A172 (cell line): ENCODE measurements around the gene DPYSL4. TPM values are rescaled to one million over a fixed set of nuclear protein-coding genes. Genes with fewer than 3 reads are reported as not detected.

ENCODE experiments used
- DNase-seq: peaks from one replicate; pipeline ENCODE4 v3.0.0-alpha.2; 2015; ENCODE audit warnings: low spot score
- total RNA-seq: library from RNA; depleted of rRNA; stranded (reverse); fragments of >200 nt; shearing (Covaris generic); gene quantifications from 2 replicates; pipeline ENCODE4 v1.2.3, GENCODE V29; 2014

DPYSL4 gene
- total RNA-seq, 1 experiment from 2014 or later, result 18.4 TPM

DNA sequence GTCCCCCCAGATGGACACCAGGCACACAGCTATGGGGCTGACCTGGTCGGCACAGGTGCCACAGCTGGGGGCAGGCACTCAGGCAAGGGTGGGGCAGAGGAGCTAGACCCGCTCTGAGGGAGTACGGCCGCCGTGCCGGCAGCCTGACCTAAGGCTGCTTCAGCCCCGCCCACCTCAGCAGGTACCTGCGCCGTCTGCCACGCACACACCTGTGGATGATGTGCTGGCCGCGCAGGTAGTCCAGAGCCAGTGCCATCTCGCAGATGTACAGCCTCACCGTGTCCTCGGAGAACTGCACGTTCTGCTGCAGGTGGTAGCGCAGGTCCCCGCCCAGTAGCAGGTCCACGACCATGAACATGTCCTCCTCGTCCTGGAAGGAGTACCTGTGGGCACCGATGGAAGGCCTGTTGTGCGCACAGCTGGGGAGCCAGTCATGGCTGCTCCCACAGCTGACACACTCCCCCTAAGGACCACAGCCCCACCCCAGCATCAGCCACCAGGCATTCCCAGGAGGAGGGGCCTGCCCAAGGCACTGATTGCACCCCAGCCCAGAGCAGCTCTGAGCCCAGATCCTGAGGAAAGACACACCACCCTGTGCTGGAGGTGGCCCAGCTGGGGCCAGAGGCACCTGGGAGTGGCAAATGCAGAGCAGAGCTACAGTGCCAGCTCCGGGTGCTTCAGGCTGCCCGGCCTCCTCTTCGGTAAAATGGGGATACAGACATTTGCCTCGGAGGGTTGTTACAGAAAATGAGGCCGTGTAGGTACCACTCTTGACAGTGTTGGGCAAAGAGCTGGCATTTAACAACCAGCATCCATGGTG lies 40.0 kb downstream of the DPYSL4 start:
- no peak for DNase-seq

DNA sequence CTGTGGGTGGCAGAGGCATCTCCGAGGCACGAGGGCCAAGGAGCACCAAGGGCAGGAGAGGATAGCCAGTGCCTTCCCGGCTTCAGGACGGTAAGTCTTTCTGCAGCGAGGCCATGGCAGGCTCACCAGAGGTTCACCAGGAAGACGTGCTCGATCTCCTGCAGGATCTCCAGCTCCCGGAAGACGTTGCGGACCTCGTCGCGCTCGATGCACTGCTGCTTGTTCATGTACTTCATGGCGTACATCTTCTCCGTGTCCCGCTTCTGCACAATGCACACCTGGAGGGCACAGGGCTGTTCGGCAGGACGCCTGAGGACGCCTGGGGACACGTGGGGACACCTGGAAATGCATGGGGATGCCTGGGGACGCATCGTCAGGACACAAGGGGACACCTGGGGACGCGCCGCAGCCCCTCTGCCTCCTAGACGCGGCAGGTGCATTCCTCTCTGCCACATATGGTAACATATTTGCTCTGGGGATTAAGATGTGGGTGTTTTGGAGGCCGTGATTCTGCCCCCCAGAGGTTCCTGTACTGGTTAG lies 41.2 kb downstream of the DPYSL4 start:
- DNase-seq, result no peak

DNA sequence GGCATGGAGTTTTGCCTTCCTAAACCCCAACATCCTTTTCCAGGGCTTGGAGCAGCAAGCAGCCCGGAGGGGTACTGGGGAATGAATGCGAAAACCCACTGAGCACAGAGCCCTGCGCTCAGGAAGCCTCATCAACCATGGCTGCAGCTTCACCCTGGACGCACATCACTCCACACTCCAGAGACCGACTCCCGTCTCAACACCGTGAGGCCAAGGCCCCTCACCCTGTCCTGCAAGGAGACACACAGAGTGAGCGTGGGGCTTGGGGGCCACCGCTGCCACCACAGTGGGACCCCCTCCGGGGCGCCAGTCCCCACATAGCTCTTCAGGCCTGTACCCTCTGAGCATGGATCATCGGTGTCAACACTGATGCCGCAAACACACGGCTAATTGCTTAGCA lies 41.9 kb downstream of the DPYSL4 start:
- DNase-seq, result no peak

DNA sequence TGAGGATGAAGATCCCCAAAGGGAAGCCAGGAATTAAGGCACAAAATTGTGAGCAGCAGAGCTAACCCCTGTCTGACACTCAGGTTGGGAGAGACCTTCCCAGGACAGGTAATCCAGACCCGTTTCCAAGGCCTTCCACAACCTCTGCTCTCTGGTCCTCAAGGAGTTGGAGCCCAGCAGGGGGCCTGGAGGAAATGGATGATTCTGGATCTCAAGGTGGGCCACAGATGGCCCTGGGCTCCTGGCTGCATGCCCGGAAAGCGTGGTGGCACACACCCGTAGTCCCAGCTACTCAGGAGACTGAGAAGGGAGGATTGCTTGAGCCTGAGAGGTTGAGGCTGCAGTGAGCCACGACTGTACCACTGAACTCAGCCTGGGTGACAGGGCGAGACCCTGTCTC lies 42.3 kb downstream of the DPYSL4 start:
- DNase-seq, result no peak

DNA sequence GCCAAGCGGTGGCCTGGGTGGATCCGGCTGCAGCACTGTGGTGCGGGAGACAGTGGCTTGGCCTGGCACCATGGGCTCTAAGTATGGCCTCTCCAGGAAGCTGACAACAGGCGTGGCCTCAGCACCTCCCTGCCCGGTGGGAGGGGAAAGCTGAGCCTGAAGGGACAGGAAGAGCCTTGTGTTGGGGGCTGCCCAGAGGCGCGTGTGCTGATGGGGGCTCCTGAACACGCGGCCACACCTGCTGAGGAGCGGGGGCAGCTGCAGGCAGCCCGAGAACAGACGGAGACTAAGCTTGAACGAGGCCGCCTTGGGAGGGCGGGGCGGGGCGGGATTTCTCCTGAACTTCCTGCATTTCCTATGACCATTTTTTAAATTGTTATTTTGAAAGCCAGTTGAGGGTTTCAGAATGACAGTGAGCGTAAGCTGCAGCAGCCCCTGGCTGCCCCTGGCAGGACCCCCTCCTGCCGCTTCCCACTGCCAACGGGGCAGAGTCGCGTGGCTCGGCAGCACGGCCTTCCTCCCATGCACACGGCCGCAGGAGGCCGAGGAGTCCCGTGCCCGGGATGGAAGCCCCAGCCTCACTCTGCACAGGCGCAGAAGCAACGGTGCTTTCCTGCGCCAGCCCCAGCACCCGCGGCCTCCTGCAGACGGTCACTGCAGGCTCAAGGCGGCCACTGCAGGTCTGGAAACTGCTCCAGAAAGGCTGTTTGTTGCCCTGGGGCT lies 43.2 kb downstream of the DPYSL4 start:
- no peak for DNase-seq

DNA sequence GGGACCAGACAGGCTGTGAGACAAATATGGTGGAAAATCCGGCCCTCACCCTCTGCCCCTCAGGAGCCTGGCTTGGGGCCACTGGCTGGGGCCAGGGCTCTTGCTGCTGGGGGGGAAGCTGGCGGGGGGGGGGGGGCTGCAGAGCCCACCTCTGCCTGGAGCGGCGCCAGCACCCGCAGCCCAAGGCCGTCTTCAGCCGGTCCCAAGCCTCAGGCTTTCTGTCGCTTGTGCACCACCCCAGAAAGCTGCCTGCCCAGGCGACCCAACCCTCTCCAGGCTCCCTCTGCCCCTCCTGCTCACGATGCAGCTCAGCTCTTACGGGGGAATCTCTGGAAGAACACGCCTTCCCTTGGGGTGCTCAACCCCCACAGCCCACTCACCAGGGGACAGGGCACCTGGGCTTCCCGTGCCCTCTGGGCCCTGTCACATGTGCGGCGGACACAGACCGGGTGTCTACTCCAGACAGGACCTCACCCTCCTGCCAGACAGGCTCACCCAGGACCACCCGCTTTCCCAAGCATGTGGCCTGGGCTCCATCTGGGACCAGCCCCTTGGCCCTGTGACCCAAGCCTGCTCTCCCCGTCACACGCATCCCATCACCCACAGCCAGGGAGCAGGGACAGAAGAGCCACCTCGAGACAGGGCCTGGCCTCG lies 43.9 kb downstream of the DPYSL4 start:
- DNase-seq, result no peak

DNA sequence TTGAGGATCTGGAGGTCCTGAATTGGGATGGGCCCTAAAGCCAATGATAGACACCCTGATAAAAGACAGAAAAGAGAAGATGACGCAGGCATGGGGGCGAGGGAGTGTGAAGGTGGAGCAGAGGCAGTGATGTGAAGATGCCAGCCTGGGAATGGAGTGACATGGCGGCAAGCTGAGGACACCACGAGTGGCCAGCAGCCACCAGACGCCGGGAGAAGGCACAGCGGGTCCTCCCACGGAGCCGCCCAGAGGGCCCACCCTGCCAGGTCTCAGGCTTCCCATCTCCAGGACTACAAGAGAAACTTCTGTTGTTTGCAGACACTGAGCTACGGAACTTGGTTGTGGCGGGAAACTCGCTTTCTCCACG lies 44.9 kb downstream of the DPYSL4 start:
- no peak for DNase-seq

DNA sequence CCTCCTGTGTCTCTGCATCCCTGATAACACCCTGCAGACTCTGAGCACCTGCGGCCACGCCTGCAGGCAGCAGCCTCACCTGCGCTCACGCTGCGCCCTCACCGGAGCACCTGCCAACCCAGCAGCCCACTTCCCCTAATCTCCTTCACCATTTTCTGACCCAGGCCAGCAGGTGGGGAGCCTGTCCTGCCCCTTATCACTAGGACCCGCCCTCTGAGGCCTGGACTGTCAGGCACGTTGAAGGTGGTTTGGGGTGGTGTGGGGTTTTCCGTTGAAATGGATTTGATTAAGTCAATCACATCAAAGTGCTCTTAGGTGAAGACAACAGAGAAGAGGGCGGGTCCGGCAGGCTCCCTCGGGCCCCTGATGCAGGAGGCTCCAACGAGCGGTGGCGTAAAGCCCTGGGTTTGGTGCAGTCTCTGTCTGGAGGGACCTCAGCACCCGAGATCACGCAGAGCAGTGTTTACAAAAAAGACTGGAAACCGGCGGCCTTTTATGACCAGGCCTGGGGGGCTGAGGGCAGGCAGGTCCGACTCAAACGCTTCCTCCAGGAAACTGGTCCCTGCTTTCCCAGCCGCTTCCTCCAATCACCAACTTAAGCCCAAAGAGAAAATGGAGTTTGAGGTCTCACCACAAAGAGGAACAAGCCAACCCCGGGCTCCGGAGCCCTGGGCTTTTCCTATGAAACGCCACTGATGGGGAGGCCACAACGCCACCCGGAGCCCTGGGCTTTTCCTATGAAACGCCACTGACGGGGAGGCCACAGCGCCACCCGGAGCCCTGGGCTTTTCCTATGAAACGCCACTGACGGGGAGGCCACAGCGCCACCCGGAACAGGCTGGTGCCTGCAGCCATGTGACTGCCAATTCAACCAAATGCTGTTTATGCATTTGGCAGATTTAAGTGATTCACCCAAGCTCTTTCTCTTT lies 45.5 kb downstream of the DPYSL4 start:
- no peak for DNase-seq

DNA sequence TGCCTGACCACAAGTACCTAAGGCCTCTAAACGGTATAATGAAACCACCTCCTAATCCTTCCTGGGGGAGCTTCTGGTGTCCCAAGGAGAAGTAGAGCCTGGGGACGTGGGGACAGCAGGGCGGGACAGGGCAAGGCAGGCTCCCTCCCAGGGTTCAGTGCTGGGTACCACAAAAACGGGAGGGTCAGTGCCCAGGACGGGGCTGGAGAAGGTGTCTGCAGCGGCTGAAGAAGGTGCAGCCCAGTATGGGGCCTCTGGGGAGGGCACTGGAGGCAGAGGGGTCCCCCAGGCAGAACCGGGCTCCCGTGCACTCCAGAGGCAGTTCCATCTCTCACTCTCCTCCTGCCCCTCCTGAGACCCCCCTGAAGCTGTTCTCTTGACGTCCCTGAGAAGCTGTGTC lies 46.2 kb downstream of the DPYSL4 start:
- DNase-seq, result no peak

DNA sequence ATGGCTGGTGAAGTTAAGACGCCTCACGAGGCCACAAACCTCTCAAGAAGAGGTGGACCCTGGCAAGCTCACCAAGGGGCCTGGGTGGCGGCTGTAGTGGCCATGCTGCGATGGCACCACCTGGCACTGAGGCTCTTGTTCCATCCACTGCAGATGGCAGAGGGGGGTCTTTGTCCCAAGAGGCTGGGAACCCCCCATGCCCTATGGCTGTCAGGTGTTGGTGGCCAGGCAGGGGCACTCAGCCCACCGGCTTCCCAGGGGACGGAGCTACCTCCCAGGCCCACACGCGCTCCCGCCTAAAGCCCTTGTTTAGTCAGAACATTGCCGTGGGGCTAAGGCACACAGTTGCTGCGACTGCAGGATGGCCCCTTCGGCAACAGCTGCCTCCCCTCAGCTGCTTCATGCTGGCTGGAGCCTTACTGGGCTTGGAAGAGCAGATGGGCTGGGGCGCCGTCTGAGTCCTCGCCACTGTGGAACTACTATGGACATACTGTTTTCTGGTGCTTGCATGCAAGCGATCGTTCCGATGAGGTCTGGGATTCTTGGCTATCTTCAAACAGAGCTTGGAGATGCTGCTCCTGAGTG lies 46.8 kb downstream of the DPYSL4 start:
- no peak for DNase-seq

DNA sequence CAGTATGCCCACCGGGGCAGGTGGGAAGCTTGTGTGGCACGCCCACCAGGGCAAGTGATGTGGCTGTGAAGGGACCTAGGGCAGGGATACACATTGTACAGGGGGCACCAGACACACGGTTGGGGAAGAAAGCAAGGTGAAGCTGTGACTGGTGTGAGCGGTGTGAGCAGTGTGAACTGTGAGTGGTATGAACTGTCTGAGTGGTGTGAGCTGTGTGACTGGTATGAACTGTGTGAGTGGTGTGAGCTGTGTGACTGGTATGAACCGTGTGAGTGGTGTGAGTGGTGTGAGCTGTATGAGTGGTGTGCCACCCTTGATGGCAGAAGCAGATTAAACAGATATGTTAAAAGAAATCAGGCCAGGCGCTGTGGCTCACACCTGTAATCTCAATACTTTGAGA lies 48.1 kb downstream of the DPYSL4 start:
- DNase-seq, result no peak

DNA sequence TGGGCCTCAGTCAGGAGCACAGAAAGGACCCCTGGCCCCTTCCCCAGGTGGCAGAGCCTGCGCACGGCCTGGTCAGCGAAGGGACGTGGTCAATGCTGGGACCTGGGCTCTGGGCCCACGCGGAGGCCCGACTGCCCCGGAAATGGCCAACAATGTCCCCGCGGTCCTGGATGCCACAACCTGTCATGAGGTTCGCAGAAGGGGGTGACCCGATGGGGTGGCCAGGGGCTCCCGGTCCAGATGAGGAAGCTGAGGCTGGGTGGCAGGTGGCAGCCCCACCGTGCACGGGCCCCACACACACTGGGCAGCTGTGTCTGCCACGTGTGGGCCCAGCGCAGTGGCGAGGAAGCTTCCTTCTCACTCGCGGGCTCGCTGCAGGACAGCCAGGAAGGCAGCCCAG lies 49.4 kb downstream of the DPYSL4 start:
- no peak for DNase-seq

DNA sequence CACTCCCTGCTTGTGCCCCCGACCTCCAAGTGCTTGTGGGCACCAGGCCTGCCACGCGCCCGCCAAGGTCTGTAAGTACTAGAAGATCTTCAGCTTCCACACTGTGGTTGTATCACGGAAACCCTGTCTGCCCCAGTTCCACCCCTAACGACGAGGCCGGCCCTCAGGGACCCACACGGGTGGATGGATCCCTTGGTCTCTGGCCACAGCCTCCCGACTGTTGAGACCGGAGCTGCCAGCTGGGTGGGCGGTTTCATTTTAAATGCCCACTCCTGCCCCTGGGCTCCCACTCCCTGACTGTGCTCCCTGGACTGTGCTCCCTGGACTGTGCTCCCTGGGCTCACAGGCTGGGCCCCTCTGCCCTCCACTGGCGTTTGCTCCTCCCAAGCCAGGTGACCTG lies 50.1 kb downstream of the DPYSL4 start:
- no peak for DNase-seq

DNA sequence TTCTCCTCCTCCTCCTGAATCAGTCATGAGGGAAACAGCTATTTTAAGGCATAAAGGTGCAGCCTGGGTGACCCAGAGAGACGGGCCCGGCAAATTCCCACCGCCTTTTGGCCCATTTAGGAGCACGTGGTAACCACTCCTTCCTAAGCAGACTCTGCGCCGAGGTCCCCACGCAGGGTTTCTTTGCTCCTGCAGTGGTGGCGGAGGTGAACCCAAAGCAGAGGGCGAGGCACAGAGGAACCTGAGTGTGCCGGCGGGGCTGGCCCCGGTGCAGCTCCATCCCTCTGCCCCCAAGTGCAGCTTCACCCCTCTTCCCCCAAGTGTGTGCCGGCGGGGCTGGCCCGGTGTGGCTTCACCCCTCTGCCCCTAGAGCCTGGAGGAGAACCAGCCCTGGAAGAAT lies 50.6 kb downstream of the DPYSL4 start:
- no peak for DNase-seq

DNA sequence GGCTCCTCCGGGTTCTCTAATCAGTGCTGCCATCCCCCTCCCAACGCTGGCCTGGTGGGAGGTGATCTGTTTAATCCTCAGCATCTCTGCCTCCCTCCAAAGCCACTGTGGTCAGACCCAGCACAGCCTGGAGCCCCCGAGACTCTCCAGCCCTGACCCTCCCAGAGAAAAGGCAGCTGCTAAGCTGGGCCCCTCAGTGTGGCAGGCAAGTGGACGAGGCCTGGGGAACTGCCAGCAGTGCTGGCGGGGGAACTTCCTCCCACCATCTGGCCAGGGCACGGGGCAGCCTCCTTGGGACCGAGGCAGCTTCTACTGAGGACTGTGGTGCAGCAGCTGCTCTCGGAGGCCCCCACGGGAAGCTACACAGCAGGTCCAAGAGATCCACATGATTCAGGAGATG lies 51.1 kb downstream of the DPYSL4 start:
- DNase-seq, result no peak

DNA sequence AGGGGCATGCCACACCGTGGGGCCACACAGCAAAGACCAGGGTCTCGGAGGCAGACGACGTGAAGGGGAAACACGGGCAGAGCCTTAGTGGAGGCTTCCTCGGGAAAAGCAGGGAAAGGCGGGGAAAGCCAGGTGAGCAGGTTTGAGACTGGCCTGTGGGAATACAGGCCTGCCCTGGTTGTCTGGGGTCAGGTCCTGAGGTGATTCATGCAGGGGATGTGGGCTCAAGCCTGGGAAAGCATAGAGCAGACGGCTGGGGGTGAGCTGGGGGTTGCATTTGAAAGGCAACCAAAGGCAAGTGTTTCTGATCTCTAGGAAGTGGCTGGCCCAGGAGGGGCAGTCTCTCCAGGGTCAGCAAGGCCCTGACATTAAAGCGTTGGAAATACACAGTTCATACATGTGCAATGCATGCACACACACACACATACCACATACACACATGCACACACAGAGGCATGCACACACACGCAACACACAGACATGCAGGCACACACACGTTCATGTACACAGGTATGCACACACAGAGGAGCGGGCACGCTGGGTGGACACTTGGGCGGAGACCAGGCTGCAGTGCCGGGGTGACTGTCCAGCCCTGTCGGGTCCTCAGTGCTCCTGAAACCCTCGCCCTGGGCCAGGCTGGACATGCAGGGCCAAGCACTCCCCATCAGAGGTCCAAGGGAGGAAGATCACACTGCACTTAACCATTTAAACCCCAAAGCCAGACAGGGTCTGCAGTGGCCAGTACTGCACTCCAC lies 51.8 kb downstream of the DPYSL4 start:
- no peak for DNase-seq

DNA sequence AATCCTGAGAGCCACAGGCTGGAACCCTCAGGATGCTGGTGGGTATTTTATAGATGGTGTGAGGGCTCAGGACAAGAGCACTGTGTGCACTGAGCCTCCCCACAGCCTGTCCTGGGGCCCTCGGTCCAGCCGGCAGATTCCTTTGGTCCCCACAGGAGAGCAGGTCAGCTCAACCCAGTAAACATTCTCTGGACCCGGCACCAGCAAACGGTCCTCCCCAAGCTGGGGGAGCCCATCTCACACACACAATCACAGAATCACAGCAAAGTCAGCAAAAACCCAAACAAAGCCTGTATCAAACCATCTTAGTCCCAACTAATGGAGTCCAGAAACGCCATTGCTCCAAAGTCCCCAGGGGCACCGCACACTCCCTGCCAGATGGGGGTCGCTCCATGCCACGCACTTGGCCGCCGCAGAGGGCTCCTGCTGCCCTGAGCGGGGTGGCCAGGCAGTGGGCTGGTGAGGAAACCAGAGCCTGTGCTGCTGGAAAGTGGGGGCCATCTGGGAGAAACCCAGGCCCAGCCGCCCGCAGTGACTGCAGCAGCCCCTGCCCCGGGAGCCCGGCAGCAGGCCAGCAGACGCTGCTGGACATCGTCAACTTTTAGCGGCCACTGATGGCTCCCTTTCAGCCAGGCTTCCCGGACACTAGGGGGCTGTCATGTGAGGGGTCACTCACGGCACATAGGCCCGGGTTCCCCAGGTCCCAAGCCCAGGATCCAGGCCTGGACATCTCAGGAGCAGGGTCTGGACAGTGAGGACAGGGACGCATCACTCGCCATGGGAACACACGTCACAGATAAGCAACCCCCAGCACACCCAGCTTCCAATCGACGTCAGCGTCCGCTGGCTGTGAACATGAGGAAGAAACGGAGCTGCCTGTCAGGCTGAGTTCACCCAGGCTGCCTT lies 52.6 kb downstream of the DPYSL4 start:
- DNase-seq, result no peak

DNA sequence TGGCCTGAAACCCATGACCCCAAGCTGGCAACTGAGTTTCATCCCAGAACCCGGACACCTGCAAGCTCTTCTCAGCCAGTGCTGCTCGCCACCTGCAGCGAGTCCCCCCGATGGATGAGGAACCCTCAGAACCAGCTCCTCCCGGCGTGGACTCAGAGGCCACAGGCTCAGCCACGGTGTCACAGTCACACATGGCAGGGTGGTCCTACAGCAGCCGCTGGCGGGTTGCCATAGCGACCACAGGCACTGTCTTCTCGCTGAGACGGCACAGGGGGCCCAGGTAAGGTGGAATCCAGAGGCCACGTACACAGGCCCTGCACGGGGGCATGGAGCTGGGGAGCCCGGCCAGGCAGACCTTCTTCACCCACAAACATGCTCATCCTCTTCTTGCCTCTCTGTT lies 53.4 kb downstream of the DPYSL4 start:
- no peak for DNase-seq

DNA sequence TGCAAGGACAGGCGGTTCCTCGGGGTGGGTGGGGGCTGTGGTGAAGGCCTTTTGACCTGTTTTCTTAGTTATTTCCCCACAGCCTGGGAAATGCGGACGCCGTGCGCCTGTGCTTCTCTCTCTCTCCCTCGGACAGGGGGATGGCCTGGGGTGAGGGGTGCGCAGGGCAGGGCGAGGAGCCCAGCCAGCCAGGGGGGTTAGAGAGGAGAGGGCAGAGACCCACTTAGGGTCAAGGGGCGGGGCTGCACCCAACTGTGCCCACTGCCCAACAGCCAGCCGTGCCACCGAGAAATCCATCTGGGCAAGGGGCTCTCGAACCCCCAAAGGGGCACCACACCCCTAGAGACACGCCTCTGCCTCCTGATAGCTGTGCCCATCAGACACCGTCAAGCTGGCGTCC lies 53.8 kb downstream of the DPYSL4 start:
- no peak for DNase-seq
